ENCODE data around the gene ARHGAP31.
"Not testable (repeated sequence)": the region's sequence is repeated elsewhere in the genome, so short reads cannot be mapped to it uniquely, and the experiment has no call there.

The ARHGAP31 gene

GRCh38 chr3:119322021-119322834, 28.0 kb downstream of the ARHGAP31 start:
- peak; percentile 18 for DNase-seq (ENCODE audit: low read depth)

- DNase-seq (ENCODE audit: low read depth): peak; percentile 97
Observed at GRCh38 chr3:119322835-119323722, 28.9 kb downstream of the ARHGAP31 start.

- no peak for DNase-seq (ENCODE audit: low read depth)
Observed at GRCh38 chr3:119323723-119324085, 29.5 kb downstream of the ARHGAP31 start.

GRCh38 chr3:119324899-119325298, 30.7 kb downstream of the ARHGAP31 start:
- DNase-seq (ENCODE audit: low read depth): no peak

- DNase-seq (ENCODE audit: low read depth): no peak
Observed at GRCh38 chr3:119326976-119327375, 32.8 kb downstream of the ARHGAP31 start.

- no peak for DNase-seq (ENCODE audit: low read depth)
Observed at GRCh38 chr3:119329551-119329950, 35.4 kb downstream of the ARHGAP31 start.

- no peak for DNase-seq (ENCODE audit: low read depth)
Observed at GRCh38 chr3:119330181-119330580, 36.0 kb downstream of the ARHGAP31 start.

GRCh38 chr3:119330858-119331257, 36.7 kb downstream of the ARHGAP31 start:
- DNase-seq (ENCODE audit: low read depth): no peak

GRCh38 chr3:119331661-119332060, 37.5 kb downstream of the ARHGAP31 start:
- no peak for DNase-seq (ENCODE audit: low read depth)

- no peak for DNase-seq (ENCODE audit: low read depth)
Observed at GRCh38 chr3:119333773-119334509, 39.8 kb downstream of the ARHGAP31 start.

GRCh38 chr3:119336823-119337222, 42.6 kb downstream of the ARHGAP31 start:
- DNase-seq (ENCODE audit: low read depth): no peak

GRCh38 chr3:119337407-119337806, 43.2 kb downstream of the ARHGAP31 start:
- DNase-seq (ENCODE audit: low read depth): not testable (repeated sequence)

- no peak for DNase-seq (ENCODE audit: low read depth)
Observed at GRCh38 chr3:119338754-119339153, 44.6 kb downstream of the ARHGAP31 start.

GRCh38 chr3:119340014-119340413, 45.8 kb downstream of the ARHGAP31 start:
- no peak for DNase-seq (ENCODE audit: low read depth)

- no peak for DNase-seq (ENCODE audit: low read depth)
Observed at GRCh38 chr3:119340446-119340845, 46.3 kb downstream of the ARHGAP31 start.

GRCh38 chr3:119342176-119342575, 48.0 kb downstream of the ARHGAP31 start:
- DNase-seq (ENCODE audit: low read depth): no peak

- DNase-seq (ENCODE audit: low read depth): no peak
Observed at GRCh38 chr3:119343719-119344118, 49.5 kb downstream of the ARHGAP31 start.

- DNase-seq (ENCODE audit: low read depth): no peak
Observed at GRCh38 chr3:119346076-119346496, 51.9 kb downstream of the ARHGAP31 start.

- DNase-seq (ENCODE audit: low read depth): no peak
Observed at GRCh38 chr3:119347036-119347435, 52.9 kb downstream of the ARHGAP31 start.

- no peak for DNase-seq (ENCODE audit: low read depth)
Observed at GRCh38 chr3:119349354-119350041, 55.3 kb downstream of the ARHGAP31 start.

- no peak for DNase-seq (ENCODE audit: low read depth)
Observed at GRCh38 chr3:119350114-119350513, 55.9 kb downstream of the ARHGAP31 start.

GRCh38 chr3:119351581-119351980, 57.4 kb downstream of the ARHGAP31 start:
- no peak for DNase-seq (ENCODE audit: low read depth)

Data from activated T-cell treated with anti-CD3 and anti-CD28 coated beads for 48 hours (primary cell).